CD4-positive, alpha-beta T cell (primary cell): ENCODE results near the gene DYSF. TPM values are rescaled to one million over a fixed set of nuclear protein-coding genes. Genes with fewer than 3 reads are reported as not detected.
"Not testable (repeated sequence)": the region's sequence is repeated elsewhere in the genome, so short reads cannot be mapped to it uniquely, and the experiment has no call there.

Experiments used
- ATAC-seq: fragments of 200-7000 bp; cut with Tn5 transposase; one replicate; pipeline ENCODE4 v1.10.0; 2022; ENCODE audit warnings: mild to moderate bottlenecking; ENCODE audit not compliant: poor library complexity
- CTCF ChIA-PET: fragments of 350-600 bp; sonication (Branson Sonifier 250); formaldehyde crosslinking; loops from one replicate; lab custom pipeline; 2021; ENCODE audit warnings: antibody characterized with exemption, inconsistent platforms; lab: Charles Lee
- POLR2A ChIA-PET: fragments of 350-600 bp; sonication (Branson Sonifier 250); formaldehyde crosslinking; loops from one replicate; lab custom pipeline; 2021; ENCODE audit warnings: antibody characterized with exemption, inconsistent platforms; lab: Charles Lee
- DNase-seq, 14 experiments: peaks; one replicate each; pipeline ENCODE4 v3.0.0-alpha.2; 2013 to 2020; ENCODE audit warnings: mixed read lengths in 2 of 14
- H3K27ac ChIP-seq, 2 donors: one replicate each; pipeline versions ENCODE4 v1.5.1 to v1.7.0; 2013; ENCODE audit warnings: low read length in 2 of 2, low read depth in 1 of 2, mild to moderate bottlenecking in 1 of 2
- H3K27me3 ChIP-seq, 2 experiments: 1 replicate in 1 of 2; 2 replicates in 1 of 2; pipeline versions ENCODE4 v1.6.1 to v1.7.0; 2013; ENCODE audit warnings: low read length in 2 of 2, control low read depth in 1 of 2, mild to moderate bottlenecking in 1 of 2, moderate library complexity in 1 of 2; ENCODE audit not compliant: insufficient read depth in 2 of 2, control insufficient read depth in 1 of 2
- H3K36me3 ChIP-seq: one replicate; pipeline ENCODE4 v1.6.1; 2013; ENCODE audit warnings: low read length, control low read depth; ENCODE audit not compliant: insufficient read depth
- H3K4me1 ChIP-seq: one replicate; pipeline ENCODE4 v1.6.1; 2013; ENCODE audit warnings: low read length, control low read depth; ENCODE audit not compliant: insufficient read depth
- H3K4me3 ChIP-seq: one replicate; pipeline ENCODE4 v1.5.1; 2013; ENCODE audit warnings: mild to moderate bottlenecking, low read length, moderate library complexity
- H3K9me3 ChIP-seq, 2 experiments: 1 replicate in 1 of 2; 2 replicates in 1 of 2; pipeline versions ENCODE4 v1.6.1 to v1.7.0; 2013; ENCODE audit warnings: low read length in 2 of 2, mild to moderate bottlenecking in 2 of 2, control low read depth in 1 of 2, moderate library complexity in 1 of 2; ENCODE audit not compliant: control insufficient read depth in 1 of 2, insufficient read depth in 1 of 2
- H3K27ac Mint-ChIP-seq: one replicate; pipeline ENCODE4 v1.8.0; 2020; ENCODE audit warnings: mixed read lengths
- H3K27me3 Mint-ChIP-seq: one replicate; pipeline ENCODE4 v1.8.0; 2021; ENCODE audit warnings: mixed read lengths
- H3K36me3 Mint-ChIP-seq: one replicate; pipeline ENCODE4 v1.8.0; 2021; ENCODE audit warnings: low read depth, mixed read lengths
- H3K4me1 Mint-ChIP-seq: one replicate; pipeline ENCODE4 v1.8.0; 2021; ENCODE audit warnings: low read depth, mixed read lengths
- H3K4me3 Mint-ChIP-seq: one replicate; pipeline ENCODE4 v1.8.0; 2020; ENCODE audit warnings: mild to moderate bottlenecking, mixed read lengths
- H3K9me3 Mint-ChIP-seq: one replicate; pipeline ENCODE4 v1.8.0; 2020; ENCODE audit warnings: mixed read lengths
- CTCF ChIP-seq: fragments of 200-600 bp; IDR thresholded peaks from one replicate; pipeline ENCODE4 v1.8.0; 2022; ENCODE audit warnings: antibody characterized with exemption, mild to moderate bottlenecking
- intact Hi-C, 2 experiments: fragments of 100-400 bp; cut with DNase I in 1 of 2; cut with micrococcal nuclease in 1 of 2; formaldehyde crosslinking; loops; one replicate each; pipeline versions ENCODE4 v1.15.1 to v1.9.0; 2023 to 2025; cut with DNase I, micrococcal nuclease
- polyA plus RNA-seq, 2 donors: library from polyadenylated mRNA; unstranded; fragments of 120-200 nt; gene quantifications; one replicate each; pipeline ENCODE4 v1.2.1, GENCODE V29; 2013
- total RNA-seq, 174 experiments: library from RNA in 2 of 174; stranded (reverse) in 2 of 174; gene quantifications; one replicate each; pipeline ENCODE4 v1.2.3 and lab custom pipeline; 2021 to 2026

Gene DYSF
- total RNA-seq (under 1 TPM; 0.27 to 0.31 TPM), total RNA-seq (lab: John Stamatoyannopoulos, UW) (0 to 2.6 (median 0.20) reads per million in 172 experiments)
- polyA plus RNA-seq (2013, experiment 1 of 2) = 2.0 TPM
- polyA plus RNA-seq (2013, experiment 2 of 2) = 3.6 TPM

- Histone ChIP-seq H3K4me3 (peak within 1 kb of the TSS; percentile 54), H3K27me3 (peaks cover 22 to 28% of the 10 kb centered on the region in 2 experiments), H3K4me1 (peaks cover 21% of the 10 kb centered on the region), H3K9me3 (peaks cover 0 to 12% of the 10 kb centered on the region in 2 experiments), H3K27ac (no peak within 1 kb of the TSS), H3K36me3 (no peaks in the 10 kb centered on the region)
- DNase-seq (peak in 3 of 14 experiments; percentile 13 to 16 (median 14)), ATAC-seq (no peak)
- CTCF ChIA-PET = no interaction called here
- POLR2A ChIA-PET = interaction anchor here (0.6 kb wide), 1 partner anchor 79 kb away, joined by 4 read pairs; no protein-coding TSS in a partner anchor
- TF ChIP-seq CTCF = no peak
- intact Hi-C loops = no loop called here
- no peak within 1 kb of the TSS for H3K27ac Mint-ChIP-seq
- H3K4me3 Mint-ChIP-seq = peak within 1 kb of the TSS; percentile 59
- H3K4me1 Mint-ChIP-seq = peaks cover 16% of the 10 kb centered on the region
- no peaks in the 10 kb centered on the region for H3K9me3 Mint-ChIP-seq
- peaks cover 56% of the 10 kb centered on the region for H3K27me3 Mint-ChIP-seq
- H3K36me3 Mint-ChIP-seq = no peaks in the 10 kb centered on the region
Measured at GRCh38 chr2:71453404-71454220, at the start of gene DYSF. Gene DYSF (plus strand): TSS chr2:71453561.

- H3K27ac ChIP-seq = no peak overlapping the region
- ChIA-PET POLR2A (interaction anchor here (0.7 kb wide), 1 partner anchor 56 kb away, joined by 3 read pairs; no protein-coding TSS in a partner anchor), CTCF (no interaction called here)
- Mint-ChIP-seq H3K36me3 (peaks cover 65% of the 10 kb centered on the region), H3K27me3 (no peaks in the 10 kb centered on the region), H3K9me3 (no peaks in the 10 kb centered on the region), H3K27ac (peak overlapping the region; percentile 38), H3K4me1 (no peaks in the 10 kb centered on the region), H3K4me3 (no peak overlapping the region)
- intact Hi-C loops = loop anchor here in 1 of 2 experiments (5.0 kb wide), 1 partner anchor 77 kb away; the partner anchor contains the start of gene ZNF638
- TF ChIP-seq CTCF = no peak
- no peaks in the 10 kb centered on the region for H3K27me3 ChIP-seq
- H3K4me3 ChIP-seq = no peak overlapping the region
- no peak for ATAC-seq
- H3K4me1 ChIP-seq = no peaks in the 10 kb centered on the region
- DNase-seq = no peak
- H3K9me3 ChIP-seq = peaks cover 0 to 4% of the 10 kb centered on the region in 2 experiments
- H3K36me3 ChIP-seq = peaks cover 45% of the 10 kb centered on the region
Measured at GRCh38 chr2:71409611-71410010, 43.8 kb upstream of the DYSF start.

- H3K27me3 Mint-ChIP-seq = no peaks in the 10 kb centered on the region
- H3K4me3 Mint-ChIP-seq = no peak overlapping the region
- H3K27ac ChIP-seq = no peak overlapping the region
- CTCF ChIA-PET = no interaction called here
- ATAC-seq (no peak), DNase-seq (no peak)
- H3K9me3 ChIP-seq = peaks cover 0 to 4% of the 10 kb centered on the region in 2 experiments
- no peaks in the 10 kb centered on the region for H3K27me3 ChIP-seq
- peaks cover 35% of the 10 kb centered on the region for H3K36me3 ChIP-seq
- H3K9me3 Mint-ChIP-seq = no peaks in the 10 kb centered on the region
- H3K4me1 ChIP-seq = no peaks in the 10 kb centered on the region
- intact Hi-C loops = no loop called here
- peaks cover 54% of the 10 kb centered on the region for H3K36me3 Mint-ChIP-seq
- no peak overlapping the region for H3K4me3 ChIP-seq
- POLR2A ChIA-PET = no interaction called here
- H3K4me1 Mint-ChIP-seq = no peaks in the 10 kb centered on the region
- TF ChIP-seq CTCF = no peak
- H3K27ac Mint-ChIP-seq = peak overlapping the region; percentile 7
Measured at GRCh38 chr2:71410696-71411095, 42.7 kb upstream of the DYSF start.

GRCh38 chr2:71416866-71417265 lies 36.5 kb upstream of the DYSF start:
- Mint-ChIP-seq H3K27ac (peak overlapping the region; percentile 96), H3K4me3 (peak overlapping the region; percentile 91), H3K4me1 (peaks cover 24% of the 10 kb centered on the region), H3K36me3 (peaks cover 32% of the 10 kb centered on the region)
- ATAC-seq, H3K9me3 Mint-ChIP-seq, H3K27me3 ChIP-seq, H3K27me3 Mint-ChIP-seq, H3K4me1 ChIP-seq, H3K27ac ChIP-seq, CTCF ChIA-PET, H3K9me3 ChIP-seq, H3K36me3 ChIP-seq: not testable (repeated sequence)
- POLR2A ChIA-PET = interaction anchor here (1.1 to 2.0 kb wide), 3 partner anchors 10 to 190 kb away, joined by 3 to 16 read pairs (median 6); partner anchors contain the start of genes PAIP2B and ZNF638
- DNase-seq = peak in 10 of 14 experiments; percentile 13 to 63 (median 27)
- peak overlapping the region; percentile 54 for H3K4me3 ChIP-seq
- intact Hi-C loops = loop anchor here in 1 of 2 experiments (5.0 kb wide), 1 partner anchor 85 kb away; the partner anchor contains the start of gene ZNF638
